ENCODE data around the gene SARDH.

Gene SARDH

DNA sequence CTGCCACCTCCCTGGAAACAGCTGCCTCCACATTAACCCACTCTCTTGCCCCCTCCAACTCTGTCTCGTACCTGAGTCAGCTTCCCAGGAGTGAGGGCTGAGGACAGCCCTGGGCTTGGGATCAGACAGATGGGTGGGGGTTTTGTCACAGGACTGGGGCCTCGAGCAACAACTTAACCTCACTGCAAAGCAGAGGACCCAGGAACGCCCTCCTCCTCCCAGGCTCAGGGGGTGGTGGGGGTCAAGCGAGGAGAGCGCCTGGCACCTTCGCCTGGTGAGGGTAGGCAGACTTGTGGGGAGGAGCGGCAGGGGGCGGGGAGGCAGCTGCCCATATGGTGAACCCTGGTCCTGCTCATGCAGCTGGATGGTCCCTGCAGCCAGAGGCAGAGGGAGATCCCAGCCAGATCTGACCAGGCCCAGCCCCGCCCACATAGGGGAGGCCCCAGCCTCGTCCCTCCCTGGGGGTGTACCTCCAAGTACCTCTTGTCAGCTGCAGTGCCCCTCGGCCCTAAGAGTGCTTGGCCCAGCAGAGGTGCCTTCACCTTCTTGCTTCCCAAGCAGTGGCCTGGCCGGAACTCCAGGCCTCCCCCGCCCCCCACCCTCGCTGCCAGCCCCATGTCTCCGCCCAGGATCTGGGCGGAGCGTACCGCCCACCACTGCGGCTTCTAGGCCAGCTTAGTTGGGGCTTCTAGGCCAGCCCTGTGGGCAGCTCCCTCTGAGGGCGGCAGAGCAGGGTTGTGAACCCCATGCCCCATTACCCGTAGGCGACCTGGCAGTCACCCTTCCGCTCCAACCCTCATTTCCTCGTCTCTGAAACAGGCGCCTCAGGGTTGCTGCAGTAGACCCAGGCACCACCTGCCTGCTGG lies at the start of gene SARDH:
Gene SARDH, minus strand, starts transcription at position 579 of the 866 bp plus-strand sequence. CDS start 4,179 bp downstream, outside the sequence.
- DNase-seq (ENCODE audit: low read depth in 2 of 2) = peak; percentile 40 to 44

GRCh38 chr9:133787754-133788025 lies 49.5 kb upstream of the SARDH start:
- DNase-seq (ENCODE audit: low read depth in 2 of 2) = no peak

DNA sequence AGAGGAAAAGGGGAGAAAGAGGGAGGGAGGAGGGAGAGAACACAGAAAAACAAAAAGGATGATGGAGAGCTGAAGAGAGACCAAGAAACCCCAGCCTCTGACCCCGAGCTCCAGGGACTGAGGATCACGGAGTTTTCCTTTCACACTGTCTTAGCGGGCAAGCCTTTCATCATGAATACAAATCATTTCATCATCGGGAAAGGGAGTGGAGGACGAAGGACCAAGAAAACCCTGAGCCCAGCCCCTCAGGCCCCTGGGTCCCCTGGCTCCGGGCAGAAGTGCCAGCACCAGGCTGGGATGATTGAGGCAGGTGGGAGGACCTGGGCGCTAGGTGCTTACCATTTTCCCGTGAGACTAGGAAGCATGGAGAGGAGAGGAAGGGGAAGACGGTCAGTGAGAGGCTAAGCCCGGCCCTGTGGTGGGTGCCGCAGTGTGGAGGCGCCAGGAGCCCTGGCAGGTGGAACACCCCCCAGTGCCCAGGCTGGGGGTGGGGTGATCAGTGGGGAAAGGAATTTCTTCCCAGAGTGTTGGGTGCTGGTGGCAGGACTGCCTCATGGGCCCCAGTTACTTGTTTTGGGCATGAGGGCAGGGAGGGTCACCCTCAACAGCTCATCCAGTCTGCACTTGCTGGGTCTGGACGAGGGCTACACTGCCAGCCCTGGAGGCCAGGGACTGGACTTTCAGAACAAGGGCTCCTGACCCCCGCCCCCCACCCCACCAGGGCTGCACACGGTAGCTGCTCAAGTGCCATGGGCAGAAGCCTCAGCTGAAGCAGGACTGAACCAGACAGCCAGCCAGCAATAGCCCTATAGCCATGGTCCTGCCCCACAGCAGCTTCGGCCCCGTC lies 49.0 kb upstream of the SARDH start:
- no peak for DNase-seq (ENCODE audit: low read depth in 2 of 2)

GRCh38 chr9:133786371-133786753 lies 48.2 kb upstream of the SARDH start:
- DNase-seq (ENCODE audit: low read depth in 2 of 2) = no peak

DNA sequence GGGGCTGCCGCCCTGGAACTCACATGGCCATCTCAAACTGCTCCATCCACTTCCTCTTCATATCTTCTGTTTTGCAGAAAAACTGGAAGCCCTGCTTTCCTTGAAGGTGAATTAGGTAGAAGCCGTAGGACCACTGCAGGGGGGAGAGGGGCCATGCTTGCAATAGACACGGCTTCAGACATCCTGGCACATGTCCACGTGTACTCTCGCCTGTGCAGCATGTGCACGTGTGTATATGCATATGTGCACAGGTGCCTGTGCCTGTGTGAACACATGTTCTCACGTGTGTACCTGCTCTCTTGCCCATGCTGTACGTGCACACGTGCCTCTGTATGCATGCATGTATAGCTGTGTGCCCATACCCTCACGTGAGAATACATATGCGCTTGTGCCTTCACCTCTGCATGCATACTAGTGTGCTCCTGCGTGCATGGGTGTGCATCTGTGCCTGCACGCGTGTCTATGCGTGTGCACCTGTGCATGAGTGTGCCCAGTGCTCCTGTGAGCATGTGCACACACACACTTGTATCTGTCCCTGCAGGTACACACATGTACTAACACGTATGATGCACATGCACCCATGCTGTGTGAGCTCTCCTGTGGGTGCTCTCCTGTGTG lies 47.7 kb upstream of the SARDH start:
- no peak for DNase-seq (ENCODE audit: low read depth in 2 of 2)

DNA sequence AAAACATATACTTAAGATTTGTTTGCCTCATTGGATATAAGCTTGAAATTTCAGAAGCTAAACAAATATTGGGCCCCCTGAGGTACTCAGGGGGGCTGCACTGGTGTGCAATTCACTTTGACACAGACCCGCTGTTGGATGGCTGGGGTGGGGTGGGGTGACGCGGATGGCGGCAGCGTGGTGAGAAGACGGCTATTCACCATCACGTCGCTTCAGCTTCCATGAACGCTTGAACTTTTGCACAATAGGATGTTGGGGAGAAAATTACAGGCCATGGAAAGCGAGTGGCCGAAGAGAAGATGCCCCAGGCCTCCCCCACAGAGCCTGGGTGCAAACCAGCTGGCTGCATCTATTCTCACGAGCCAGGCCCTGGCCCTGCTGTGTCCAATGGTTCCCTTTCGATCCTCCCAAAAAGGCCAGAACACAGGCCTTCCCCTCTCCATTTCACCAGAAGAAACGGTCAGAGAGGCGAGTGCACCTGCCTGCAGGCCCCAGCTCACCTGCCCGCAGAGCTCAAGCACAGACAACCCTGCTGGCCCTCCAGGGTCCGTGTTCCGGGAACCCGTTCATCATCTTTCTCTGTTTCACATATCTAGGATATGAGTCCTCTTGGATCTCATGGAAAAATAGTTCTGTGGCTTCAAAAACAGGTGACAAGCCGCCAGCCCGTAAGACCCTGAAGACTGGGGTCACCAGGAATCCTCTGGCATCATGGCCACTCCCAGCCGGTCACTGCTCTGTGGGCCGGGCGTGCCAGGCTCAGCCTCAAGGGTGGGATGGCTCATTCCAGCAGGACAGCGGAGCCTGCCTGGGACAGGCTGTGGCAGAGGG lies 46.8 kb upstream of the SARDH start:
- no peak for DNase-seq (ENCODE audit: low read depth in 2 of 2)

GRCh38 chr9:133783331-133783731 lies 45.2 kb upstream of the SARDH start:
- no peak for DNase-seq (ENCODE audit: low read depth in 2 of 2)

DNA sequence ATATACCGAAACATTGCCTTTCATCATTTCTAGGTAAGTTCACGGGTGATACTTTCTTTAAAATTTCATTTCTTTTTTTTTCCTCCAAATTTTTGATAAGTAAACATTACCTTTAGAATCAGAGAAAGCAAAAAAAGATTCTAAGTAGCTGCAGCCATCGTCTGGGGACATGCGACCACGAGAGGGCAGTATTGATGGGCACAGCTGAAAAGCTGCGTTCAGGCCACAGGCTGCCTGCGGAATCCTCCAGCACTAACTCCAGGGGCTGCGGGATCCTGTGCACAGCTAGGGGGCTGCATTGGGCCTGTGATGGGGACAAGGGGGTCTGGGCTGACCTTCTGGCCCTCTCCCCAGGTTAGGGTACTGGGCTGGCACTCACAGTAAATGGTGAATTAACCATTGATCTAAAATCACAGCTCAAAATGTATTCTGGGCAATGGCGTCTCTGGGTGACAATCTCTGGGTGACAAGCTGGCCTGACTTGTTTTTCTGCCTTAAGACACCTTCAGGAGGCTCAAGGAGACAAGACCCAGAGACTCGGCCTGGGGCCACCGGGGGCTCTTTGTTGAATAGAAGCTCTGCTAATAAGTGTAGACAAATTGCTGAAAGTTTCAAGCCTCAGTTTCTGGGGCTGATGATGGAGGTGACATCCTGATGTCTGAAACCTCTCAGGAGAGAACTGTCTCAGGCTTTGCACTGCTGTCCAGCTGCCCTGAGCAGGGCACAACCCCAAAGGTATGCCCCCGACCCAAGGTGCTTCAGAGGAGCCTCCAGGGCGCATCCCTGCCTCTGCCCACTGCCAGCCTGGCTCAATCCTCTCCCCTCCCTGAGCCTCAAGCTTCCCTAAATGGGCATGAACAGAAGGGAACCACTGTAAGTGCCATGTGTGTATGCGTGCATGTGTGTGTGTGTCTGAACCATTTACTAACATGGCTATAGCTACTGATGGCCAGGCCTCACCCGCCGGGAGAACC lies 44.3 kb upstream of the SARDH start:
- peak; percentile 36 for DNase-seq (ENCODE audit: low read depth in 2 of 2)

GRCh38 chr9:133781828-133782135 lies 43.6 kb upstream of the SARDH start:
- DNase-seq (ENCODE audit: low read depth in 2 of 2) = no peak

DNA sequence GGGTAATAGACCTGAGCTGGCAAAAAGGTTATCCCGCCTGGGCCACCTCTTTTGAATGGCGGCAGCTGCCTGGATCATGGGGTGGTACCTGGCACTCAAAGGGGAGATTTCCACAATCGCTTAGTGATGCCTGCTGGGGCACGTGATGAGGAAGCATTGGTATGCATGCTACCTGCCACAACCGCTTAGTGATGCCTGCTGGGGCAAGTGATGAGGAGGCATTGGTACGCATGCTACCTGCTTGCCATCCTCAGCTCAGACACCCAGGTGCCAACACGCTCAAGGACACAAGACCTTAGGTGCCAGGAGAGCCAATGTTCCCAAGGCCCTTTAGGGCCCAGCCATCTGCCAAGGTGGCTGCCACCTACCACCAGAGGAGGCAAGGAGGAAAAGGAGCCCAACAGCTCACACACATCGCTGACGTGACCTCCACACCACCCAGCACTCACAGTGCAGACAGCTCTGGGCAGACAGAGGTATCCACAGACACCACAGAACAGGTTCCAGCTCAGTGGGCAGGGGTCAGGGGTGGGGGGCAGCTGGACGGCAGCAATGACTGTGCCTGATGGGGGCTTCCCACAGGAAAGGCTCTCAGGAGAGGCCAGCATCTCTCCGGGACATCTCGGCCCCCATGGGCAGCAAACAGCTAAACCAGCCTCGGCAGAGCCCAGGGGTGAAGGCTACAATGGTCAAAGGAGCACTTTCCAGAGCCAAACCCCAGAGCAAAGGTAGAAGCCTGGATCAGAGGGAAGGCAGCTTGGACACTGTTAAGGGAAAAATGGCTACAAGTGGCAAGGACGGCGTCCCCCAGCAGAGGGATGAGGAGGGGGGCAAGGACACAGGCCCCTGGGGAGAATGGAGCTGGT lies 43.0 kb upstream of the SARDH start:
- DNase-seq (ENCODE audit: low read depth in 2 of 2) = no peak

GRCh38 chr9:133780404-133780945 lies 42.3 kb upstream of the SARDH start:
- DNase-seq (ENCODE audit: low read depth in 2 of 2) = no peak

DNA sequence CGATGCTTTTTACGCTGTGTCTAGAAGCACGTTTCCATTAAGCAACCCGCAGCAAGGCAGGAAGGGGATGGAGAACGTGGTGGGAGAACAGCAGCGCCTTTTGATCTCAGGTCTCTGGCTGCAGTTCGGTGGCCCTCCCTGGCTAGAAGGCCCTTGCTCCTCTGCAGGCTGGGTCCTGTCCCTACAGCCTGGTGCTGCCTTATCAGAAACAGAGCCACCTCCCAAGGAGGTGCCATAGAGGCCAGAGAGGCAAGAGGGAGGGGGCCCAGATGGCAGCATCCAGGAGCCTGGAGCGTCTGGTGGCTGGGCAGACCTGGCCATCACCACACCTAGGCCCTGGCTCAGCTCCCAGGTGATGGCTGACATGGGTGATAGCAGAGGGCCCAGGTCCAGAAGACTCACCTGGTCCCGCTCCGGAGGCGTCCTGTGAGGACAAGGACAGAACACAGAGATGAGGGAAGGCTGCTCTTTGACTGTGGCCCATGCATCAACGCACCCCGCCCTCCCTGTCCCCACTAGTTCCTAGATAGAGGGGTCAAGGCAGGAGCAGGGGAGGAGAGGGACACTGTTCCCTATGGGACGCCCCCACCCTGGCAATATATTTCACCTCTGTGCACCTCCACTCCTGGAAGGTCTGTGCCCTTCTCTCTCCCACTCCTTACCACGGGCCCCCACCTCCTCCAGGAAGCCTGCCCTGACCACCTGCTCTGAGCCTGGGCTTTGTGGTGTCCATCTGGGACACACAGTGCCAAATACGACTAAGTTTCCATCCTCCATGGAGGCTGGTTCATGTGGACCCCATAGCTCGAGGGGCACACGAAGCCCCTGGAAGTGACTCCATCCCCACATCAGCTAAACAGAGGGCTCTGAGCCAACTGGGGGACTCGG lies 41.6 kb upstream of the SARDH start:
- no peak for DNase-seq (ENCODE audit: low read depth in 2 of 2)

GRCh38 chr9:133779081-133779480 lies 40.9 kb upstream of the SARDH start:
- DNase-seq (ENCODE audit: low read depth in 2 of 2) = no peak

- DNase-seq (ENCODE audit: low read depth in 2 of 2) = no peak
These were observed 40.3 kb upstream of the SARDH start for GRCh38 chr9:133778336-133779013.

DNA sequence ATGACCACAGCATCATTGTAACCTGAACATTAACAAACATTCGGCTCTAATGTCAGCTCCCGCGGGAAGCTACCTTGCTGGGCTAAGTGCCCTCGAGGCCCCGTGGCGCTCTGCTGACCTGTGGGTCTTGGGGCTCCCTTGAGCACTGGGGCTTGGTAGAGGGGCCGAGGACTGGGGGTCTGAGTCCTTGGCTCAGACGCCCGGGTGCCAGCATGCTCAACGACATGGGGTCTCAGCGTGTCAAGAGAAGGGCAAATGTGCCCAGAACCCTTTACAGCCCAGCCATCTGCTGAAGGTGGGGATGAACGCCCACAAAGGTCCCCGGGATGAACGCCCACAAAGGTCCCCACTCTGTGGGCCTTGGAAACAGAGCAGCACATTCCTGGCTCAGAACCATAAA lies 39.7 kb upstream of the SARDH start:
- DNase-seq (ENCODE audit: low read depth in 2 of 2) = no peak

GRCh38 chr9:133777068-133777791 lies 39.1 kb upstream of the SARDH start:
- no peak for DNase-seq (ENCODE audit: low read depth in 2 of 2)
